Measurements from ENCODE around the gene PITHD1.
A peak's percentile ranks its signal among the peaks of the same experiment; 100 is the strongest.
"Not testable (repeated sequence)": the region's sequence is repeated elsewhere in the genome, so short reads cannot be mapped to it uniquely, and the experiment has no call there.

PITHD1 gene

GRCh38 chr1:23772854-23773242, 5.4 kb upstream of the PITHD1 start:
- no peak for DNase-seq (ENCODE audit: low read depth in 2 of 2)

- DNase-seq (ENCODE audit: low read depth in 2 of 2): no peak
These were observed 3.9 kb upstream of the PITHD1 start for GRCh38 chr1:23774174-23774880.

- no peak for DNase-seq (ENCODE audit: low read depth in 2 of 2)
These were observed 2.0 kb upstream of the PITHD1 start for GRCh38 chr1:23776217-23776616.

DNA sequence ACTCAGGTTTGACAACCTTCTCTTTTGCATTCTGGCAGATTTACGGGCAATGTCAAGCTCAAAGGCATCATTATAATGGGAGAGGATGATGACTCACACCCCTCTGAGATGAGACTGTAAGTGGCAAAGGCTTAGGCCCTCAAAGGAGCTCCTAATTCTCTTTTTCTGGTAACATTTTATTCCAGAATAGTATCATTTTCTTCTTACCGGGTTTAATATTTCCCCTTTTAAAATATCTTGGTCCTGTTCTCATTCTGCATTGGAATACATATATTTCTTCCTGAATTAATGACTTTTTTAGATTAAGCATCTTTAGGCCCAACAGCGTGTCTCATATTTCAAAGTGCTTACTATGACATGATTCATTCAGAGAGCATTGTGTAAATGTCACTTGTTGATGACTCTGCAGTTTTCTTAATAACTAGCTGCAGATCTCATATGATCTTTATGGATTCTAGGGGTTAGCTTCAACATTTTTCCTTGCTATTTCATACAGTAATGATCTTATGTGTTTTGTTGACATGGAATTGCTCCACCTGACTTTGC, 1.7 kb downstream of the PITHD1 start:
- DNase-seq (ENCODE audit: low read depth in 2 of 2): no peak

GRCh38 chr1:23783141-23783540, 4.9 kb downstream of the PITHD1 start:
- DNase-seq (ENCODE audit: low read depth in 2 of 2): not testable (repeated sequence)

- no peak for DNase-seq (ENCODE audit: low read depth in 2 of 2)
These were observed 6.6 kb downstream of the PITHD1 start for GRCh38 chr1:23784846-23785245.

DNA sequence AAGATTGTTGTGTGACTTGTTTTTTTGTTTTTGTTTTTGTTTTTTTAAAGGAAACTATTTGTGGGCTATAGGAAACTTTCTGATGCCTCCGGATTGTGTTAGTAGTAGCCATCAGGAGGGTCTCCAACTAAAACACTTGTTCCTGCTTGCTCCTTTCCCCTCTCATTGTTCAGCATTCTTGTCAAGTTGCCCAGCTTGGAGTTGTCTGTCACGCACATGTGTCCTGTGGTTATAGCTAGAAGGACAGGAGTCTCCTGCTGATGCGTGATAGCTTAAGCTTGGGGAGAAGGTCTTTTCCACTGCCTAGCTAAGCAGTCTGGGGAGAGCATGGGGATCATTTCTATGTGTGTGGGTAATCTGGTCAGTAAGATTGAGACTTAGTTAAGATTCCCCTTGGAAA, 9.5 kb downstream of the PITHD1 start:
- DNase-seq (ENCODE audit: low read depth in 2 of 2): no peak

DNA sequence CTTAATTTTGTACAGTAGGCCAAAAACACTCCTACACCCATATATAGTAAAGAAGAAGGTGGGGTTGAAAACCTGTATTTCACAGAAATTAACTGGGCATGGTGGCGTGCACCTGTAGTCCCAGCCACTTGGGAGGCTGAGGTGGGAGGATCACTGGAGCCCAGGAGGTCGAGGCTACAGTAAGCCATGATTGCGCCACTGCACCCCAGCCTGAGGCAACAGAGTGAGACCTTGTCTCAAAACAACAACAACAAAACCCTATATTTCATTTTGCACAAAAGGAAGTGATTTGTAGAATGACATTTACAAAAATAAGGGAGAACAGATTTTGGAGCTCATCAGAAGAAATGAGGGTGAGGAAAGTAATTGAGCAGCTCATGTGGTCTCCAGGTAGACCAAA, 10.5 kb downstream of the PITHD1 start:
- DNase-seq (ENCODE audit: low read depth in 2 of 2): no peak

- peak; percentile 87 to 88 for DNase-seq (ENCODE audit: low read depth in 2 of 2)
These were observed 12.7 kb downstream of the PITHD1 start, which contains the start of gene LYPLA2 for GRCh38 chr1:23790696-23791515. TSS of gene LYPLA2 (plus strand) at chr1:23791145. CDS start at chr1:23792683, 1,538 bp downstream.

GRCh38 chr1:23791516-23792047, 13.4 kb downstream of the PITHD1 start:
- DNase-seq (ENCODE audit: low read depth in 2 of 2): no peak

GRCh38 chr1:23792151-23792945, 14.1 kb downstream of the PITHD1 start:
- DNase-seq (ENCODE audit: low read depth in 2 of 2): no peak

DNA sequence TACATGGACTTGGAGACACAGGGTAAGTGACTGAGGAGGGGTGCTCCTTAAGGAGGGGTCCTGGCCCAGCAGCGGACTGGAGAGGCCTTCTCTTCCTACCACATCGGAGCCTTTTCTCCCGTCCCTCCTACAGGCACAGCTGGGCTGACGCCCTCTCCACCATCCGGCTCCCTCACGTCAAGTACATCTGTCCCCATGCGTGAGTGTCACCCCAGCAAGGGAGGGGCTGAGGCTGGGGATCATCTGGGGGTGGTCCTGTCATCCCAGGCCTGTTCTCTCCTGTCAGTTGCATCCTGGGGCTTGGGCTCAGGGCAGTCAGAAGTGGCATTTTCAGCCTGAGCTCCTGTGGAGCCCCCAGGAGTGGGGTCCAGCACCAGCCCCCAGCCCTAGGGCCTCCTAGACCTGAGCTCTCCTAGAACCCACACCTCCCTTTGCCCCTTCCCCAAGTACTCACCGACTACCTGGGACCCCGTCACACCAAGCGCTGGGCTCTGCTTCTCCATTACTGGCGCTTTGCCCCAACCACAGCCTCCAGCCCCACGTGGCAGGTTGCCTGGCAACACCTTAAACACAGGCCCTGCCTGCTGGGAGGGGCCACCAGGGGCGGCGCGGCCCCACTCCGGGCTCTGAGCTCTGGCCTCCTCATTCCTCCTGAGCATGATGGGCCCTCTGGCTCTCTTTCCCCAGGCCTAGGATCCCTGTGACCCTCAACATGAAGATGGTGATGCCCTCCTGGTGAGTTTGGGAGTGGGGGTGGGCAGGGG, 15.0 kb downstream of the PITHD1 start:
- DNase-seq (ENCODE audit: low read depth in 2 of 2): no peak

DNA sequence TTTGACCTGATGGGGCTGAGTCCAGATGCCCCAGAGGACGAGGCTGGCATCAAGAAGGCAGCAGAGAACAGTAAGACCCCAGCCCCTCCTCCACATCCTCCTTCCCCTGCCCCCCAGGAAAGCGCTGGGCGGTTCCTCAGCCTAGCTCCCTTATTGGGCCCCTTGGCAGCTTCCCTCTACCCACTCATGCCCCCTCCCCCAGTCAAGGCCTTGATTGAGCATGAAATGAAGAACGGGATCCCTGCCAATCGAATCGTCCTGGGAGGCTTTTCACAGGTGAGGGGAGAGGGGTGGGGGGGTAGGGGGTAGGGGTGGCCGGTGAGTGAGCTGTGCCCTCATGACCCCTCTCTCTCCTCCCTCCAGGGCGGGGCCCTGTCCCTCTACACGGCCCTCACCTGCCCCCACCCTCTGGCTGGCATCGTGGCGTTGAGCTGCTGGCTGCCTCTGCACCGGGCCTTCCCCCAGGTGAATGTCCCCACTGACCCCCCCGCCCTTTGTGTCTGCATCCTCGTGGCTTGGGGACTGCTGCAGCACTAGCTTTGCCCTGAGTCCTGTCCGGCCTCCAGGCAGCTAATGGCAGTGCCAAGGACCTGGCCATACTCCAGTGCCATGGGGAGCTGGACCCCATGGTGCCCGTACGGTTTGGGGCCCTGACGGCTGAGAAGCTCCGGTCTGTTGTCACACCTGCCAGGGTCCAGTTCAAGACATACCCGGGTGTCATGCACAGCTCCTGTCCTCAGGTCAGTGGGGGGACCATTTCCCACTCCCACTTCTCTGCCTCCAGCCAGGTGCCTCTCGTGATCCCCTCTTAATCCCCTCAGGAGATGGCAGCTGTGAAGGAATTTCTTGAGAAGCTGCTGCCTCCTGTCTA, 15.9 kb downstream of the PITHD1 start:
- DNase-seq (ENCODE audit: low read depth in 2 of 2): no peak

GRCh38 chr1:23794732-23795182, 16.5 kb downstream of the PITHD1 start:
- not testable (repeated sequence) for DNase-seq (ENCODE audit: low read depth in 2 of 2)

DNA sequence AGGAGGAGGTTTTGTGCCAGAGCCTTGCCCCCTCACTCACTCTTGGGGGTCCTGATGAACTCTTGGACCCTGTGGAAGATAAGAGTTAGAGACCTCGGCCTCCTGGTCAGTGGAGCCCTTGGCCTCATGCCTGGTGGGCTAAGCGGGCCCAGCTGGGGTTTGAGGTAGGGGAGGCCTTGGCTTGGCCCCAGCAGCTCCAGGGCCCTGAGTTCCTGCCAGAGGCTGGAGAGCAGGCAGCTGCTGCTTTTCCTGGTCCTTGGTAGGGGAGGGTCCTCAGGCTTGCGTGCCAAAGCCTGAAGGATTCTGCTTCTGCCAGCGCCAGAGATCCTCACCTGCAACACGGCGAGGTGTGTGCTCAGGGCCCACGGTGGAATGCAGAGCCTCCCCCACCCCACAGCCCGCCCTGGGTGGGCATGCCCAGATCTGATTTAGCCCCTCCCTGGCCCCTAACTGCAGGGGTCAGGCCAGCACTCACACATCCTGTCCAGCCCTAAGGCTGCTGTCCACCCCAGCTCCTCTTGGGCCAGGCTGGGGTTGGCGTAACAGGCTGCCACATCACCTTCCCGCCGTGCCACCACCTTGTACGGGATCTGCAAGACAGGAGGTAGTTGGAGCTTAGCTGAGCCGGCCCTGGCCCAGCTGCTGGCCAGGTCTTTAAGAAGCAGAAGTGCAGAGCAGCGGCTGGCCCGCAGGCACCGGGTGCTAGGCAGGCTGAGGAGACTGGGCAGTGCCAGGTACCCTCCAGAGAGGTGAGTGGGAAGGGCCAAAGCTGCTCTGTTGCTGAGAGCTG, 17.7 kb downstream of the PITHD1 start:
- no peak for DNase-seq (ENCODE audit: low read depth in 2 of 2)

- DNase-seq (ENCODE audit: low read depth in 2 of 2): no peak
These were observed 18.5 kb downstream of the PITHD1 start for GRCh38 chr1:23796466-23797271.

GRCh38 chr1:23797478-23798448, 19.5 kb downstream of the PITHD1 start:
- DNase-seq (ENCODE audit: low read depth in 2 of 2): no peak

All from stimulated activated CD4-positive, alpha-beta T cell treated with anti-CD3 and anti-CD28 coated beads, Interleukin-4, amount 100 ng/mL, for 48 hours (primary cell).